Ishikawa (cell line): ENCODE results near the gene KCNE2.

Experiments
- EP300 ChIP-seq: IDR thresholded peaks from 2 replicates; pipeline ENCODE4 v1.6.1; 2012; ENCODE audit warnings: borderline replicate concordance
- RAD21 ChIP-seq: IDR thresholded peaks from 2 replicates; pipeline ENCODE4 v1.6.1; 2012; ENCODE audit warnings: low read depth
- ZBTB7A ChIP-seq: IDR thresholded peaks from 2 replicates; pipeline ENCODE4 v1.6.1; 2012; ENCODE audit warnings: low read depth

GRCh38 chr21:34364921-34365320 is 1.1 kb downstream of the KCNE2 start:
- TF ChIP-seq ZBTB7A: no peak
- no peak for TF ChIP-seq EP300
- no peak for TF ChIP-seq RAD21
